NCI-H1105 treated with DMSO at 0.1 percent for 48 hours (cell line): ENCODE data around the gene FTSJ3.
"Not testable (repeated sequence)": the region's sequence is repeated elsewhere in the genome, so short reads cannot be mapped to it uniquely, and the experiment has no call there.

Source experiments
- DNase-seq: peaks from one replicate; lab custom pipeline; 2025; lab: John Stamatoyannopoulos, UW

The FTSJ3 gene

GRCh38 chr17:63827002-63827800, at the start of gene FTSJ3, which contains the start of gene PSMC5:
FTSJ3 (minus strand) TSS chr17:63827663; CDS start chr17:63826902, 761 bp downstream.
PSMC5 (plus strand) TSS chr17:63827431; CDS start chr17:63827491, 60 bp downstream.
- peak; percentile 91 for DNase-seq

GRCh38 chr17:63874693-63875092, 47.2 kb upstream of the FTSJ3 start:
- not testable (repeated sequence) for DNase-seq

GRCh38 chr17:63874061-63874626, 46.7 kb upstream of the FTSJ3 start:
- not testable (repeated sequence) for DNase-seq

GRCh38 chr17:63873577-63873976, 46.1 kb upstream of the FTSJ3 start, which contains the start of gene CSH2:
CSH2 (minus strand) TSS chr17:63873677; CDS start chr17:63873614, 63 bp downstream.
- not testable (repeated sequence) for DNase-seq

GRCh38 chr17:63871646-63872365, 44.3 kb upstream of the FTSJ3 start:
- not testable (repeated sequence) for DNase-seq

GRCh38 chr17:63870292-63870665, 42.8 kb upstream of the FTSJ3 start:
- DNase-seq, result not testable (repeated sequence)

- not testable (repeated sequence) for DNase-seq
Observed at GRCh38 chr17:63869491-63870291, 42.2 kb upstream of the FTSJ3 start.

- not testable (repeated sequence) for DNase-seq
Observed at GRCh38 chr17:63866625-63867024, 39.2 kb upstream of the FTSJ3 start.

- no peak for DNase-seq
Observed at GRCh38 chr17:63859257-63859656, 31.8 kb upstream of the FTSJ3 start.

GRCh38 chr17:63856425-63856824, 29.0 kb upstream of the FTSJ3 start:
- DNase-seq, result not testable (repeated sequence)

GRCh38 chr17:63855185-63855584, 27.7 kb upstream of the FTSJ3 start:
- no peak for DNase-seq

- no peak for DNase-seq
Observed at GRCh38 chr17:63854709-63855108, 27.2 kb upstream of the FTSJ3 start.

GRCh38 chr17:63853260-63853659, 25.8 kb upstream of the FTSJ3 start:
- no peak for DNase-seq

- no peak for DNase-seq
Observed at GRCh38 chr17:63850401-63850800, 22.9 kb upstream of the FTSJ3 start.

- DNase-seq, result no peak
Observed at GRCh38 chr17:63848834-63849689, 21.6 kb upstream of the FTSJ3 start.

- no peak for DNase-seq
Observed at GRCh38 chr17:63847525-63848249, 20.2 kb upstream of the FTSJ3 start.

GRCh38 chr17:63845509-63845908, 18.0 kb upstream of the FTSJ3 start:
- DNase-seq, result no peak

GRCh38 chr17:63843910-63844677, 16.6 kb upstream of the FTSJ3 start:
- no peak for DNase-seq

- not testable (repeated sequence) for DNase-seq
Observed at GRCh38 chr17:63843387-63843888, 16.0 kb upstream of the FTSJ3 start.
